Measurements from ENCODE around the gene FREM3. TPM values are rescaled to one million over a fixed set of nuclear protein-coding genes. Genes with fewer than 3 reads are reported as not detected.

FREM3 gene
- total RNA-seq, 1 donor from 2014 or later, result not detected

DNA sequence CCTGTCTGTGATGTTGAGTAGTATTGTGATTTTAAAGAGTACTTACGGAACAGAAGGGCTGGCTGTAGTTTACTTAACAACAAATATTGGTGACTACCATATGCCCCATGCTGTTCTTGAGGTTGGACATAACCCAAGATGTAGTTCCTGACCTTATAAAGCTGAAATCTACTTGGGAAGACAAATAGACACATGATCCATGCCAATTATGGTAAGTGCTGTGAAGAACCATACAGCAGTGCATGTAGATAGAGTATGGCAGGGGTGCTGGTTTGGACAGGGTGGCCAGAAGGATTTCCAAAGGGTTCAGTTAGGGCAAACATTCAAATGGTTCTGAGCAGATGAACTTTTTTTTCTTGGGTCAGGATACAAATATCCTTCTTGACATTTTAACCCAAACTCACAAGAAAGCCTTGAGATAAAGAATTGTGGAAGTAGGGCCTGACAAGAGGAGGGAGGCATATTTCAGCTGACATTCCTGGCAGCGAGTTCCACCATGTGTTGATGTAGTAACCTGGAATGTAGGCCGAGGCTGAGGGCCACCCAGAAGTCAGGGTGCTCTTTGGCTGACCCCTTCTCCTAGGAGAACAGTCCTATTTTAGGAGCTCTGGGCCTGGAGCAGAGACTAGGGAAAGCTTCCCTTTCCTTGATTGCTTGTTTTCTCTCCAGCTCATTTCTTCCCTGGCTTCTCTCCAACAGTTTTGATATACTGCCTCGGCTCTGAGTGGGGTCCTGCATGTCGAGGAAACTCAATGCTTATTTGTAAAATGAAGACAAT lies 74.2 kb downstream of the FREM3 start:
- TF ChIP-seq, protein P1, sequence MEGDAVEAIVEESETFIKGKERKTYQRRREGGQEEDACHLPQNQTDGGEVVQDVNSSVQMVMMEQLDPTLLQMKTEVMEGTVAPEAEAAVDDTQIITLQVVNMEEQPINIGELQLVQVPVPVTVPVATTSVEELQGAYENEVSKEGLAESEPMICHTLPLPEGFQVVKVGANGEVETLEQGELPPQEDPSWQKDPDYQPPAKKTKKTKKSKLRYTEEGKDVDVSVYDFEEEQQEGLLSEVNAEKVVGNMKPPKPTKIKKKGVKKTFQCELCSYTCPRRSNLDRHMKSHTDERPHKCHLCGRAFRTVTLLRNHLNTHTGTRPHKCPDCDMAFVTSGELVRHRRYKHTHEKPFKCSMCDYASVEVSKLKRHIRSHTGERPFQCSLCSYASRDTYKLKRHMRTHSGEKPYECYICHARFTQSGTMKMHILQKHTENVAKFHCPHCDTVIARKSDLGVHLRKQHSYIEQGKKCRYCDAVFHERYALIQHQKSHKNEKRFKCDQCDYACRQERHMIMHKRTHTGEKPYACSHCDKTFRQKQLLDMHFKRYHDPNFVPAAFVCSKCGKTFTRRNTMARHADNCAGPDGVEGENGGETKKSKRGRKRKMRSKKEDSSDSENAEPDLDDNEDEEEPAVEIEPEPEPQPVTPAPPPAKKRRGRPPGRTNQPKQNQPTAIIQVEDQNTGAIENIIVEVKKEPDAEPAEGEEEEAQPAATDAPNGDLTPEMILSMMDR (IDR thresholded peaks at IDR 0.05), result no peak
- TF ChIP-seq POLR2A (IDR thresholded peaks at IDR 0.05), result no peak
- no peak for TF ChIP-seq POLR2AphosphoS5 (IDR thresholded peaks at IDR 0.05; ENCODE audit: insufficient read depth in 1 of 2, low read depth in 1 of 2)
- Histone ChIP-seq H3K36me3 (no peaks in the 10 kb centered on the region), H3K27me3 (no peaks in the 10 kb centered on the region), H3K4me3 (no peak overlapping the region), H3K27ac (no peak overlapping the region), H3K9me3 (no peaks in the 10 kb centered on the region), H3K4me1 (peaks cover 9% of the 10 kb centered on the region)
- intact Hi-C loops (cut with DNase I), result no loop called here
- DNase-seq (ENCODE audit: extremely low spot score in 2 of 2), result no peak

DNA sequence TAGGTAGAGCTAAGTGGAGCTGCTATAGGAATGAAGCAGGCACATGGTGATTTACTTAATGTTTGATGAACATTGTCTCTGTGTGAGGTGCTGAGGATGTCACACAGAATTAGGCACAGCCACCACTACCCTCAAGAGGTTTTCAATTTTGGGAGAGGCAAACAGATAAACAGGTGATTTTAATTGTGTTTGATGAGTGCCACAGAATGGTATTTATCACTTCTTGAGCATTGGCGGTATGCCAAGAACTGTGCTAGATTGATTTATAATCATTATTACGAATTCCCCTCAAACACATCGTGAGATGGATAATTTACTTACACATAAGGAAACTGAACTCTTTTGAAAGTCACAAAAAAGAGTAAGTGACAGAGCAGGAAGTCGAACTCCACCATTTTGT lies 74.8 kb downstream of the FREM3 start:
- Histone ChIP-seq H3K9me3 (no peaks in the 10 kb centered on the region), H3K27ac (no peak overlapping the region), H3K36me3 (no peaks in the 10 kb centered on the region), H3K27me3 (no peaks in the 10 kb centered on the region), H3K4me3 (no peak overlapping the region), H3K4me1 (peaks cover 9% of the 10 kb centered on the region)
- DNase-seq (ENCODE audit: extremely low spot score in 2 of 2), result no peak
- TF ChIP-seq, protein P1 (IDR thresholded peaks at IDR 0.05), result no peak
- TF ChIP-seq POLR2AphosphoS5 (IDR thresholded peaks at IDR 0.05; ENCODE audit: insufficient read depth in 1 of 2, low read depth in 1 of 2), result no peak
- no peak for TF ChIP-seq POLR2A (IDR thresholded peaks at IDR 0.05)
- intact Hi-C loops (cut with DNase I), result no loop called here

DNA sequence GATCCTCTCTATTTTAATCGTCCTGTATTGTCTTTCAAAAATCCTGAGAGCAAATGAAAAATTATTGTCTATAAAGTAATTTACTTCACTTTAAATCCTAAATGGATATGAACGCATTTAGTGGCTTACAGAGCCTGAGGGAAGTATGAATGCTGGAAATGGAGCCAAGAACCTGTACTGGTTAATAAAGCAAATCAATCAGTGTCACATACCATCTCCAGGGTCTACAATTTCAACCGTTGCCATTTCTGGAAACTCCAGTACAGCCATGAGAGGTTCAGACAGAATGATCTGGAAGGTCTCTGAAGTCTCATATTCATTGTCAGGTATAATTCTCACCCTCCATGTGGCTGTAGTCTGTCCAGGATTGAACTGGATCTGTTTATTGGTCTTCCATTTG lies 76.6 kb downstream of the FREM3 start:
- Histone ChIP-seq H3K36me3 (no peaks in the 10 kb centered on the region), H3K9me3 (no peaks in the 10 kb centered on the region), H3K4me3 (no peak overlapping the region), H3K27me3 (no peaks in the 10 kb centered on the region), H3K27ac (no peak overlapping the region), H3K4me1 (peaks cover 9% of the 10 kb centered on the region)
- intact Hi-C loops (cut with DNase I), result no loop called here
- DNase-seq (ENCODE audit: extremely low spot score in 2 of 2), result no peak
- no peak for TF ChIP-seq POLR2A (IDR thresholded peaks at IDR 0.05)
- TF ChIP-seq, protein P1 (IDR thresholded peaks at IDR 0.05), result no peak
- TF ChIP-seq POLR2AphosphoS5 (IDR thresholded peaks at IDR 0.05; ENCODE audit: insufficient read depth in 1 of 2, low read depth in 1 of 2), result no peak

DNA sequence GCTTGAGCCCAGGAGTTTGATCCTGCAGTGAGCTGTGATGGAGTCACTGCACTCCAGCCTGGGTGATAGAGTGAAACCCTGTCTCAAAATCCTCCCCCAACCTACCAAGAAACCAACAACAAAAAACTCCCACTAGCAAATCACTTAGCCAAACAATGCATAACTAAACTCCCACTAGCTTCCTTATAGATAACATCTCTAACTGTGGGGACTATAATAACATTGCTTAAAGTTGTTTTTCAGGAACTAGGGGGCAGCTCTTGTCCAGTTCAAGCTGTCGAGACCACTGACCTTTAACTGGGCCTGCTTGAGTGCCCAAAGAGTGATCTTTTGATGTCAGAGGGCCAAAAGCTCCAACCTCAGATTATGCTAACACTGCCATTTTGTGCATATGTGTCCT lies 81.7 kb downstream of the FREM3 start:
- no peaks in the 10 kb centered on the region for H3K27me3 ChIP-seq
- DNase-seq (ENCODE audit: extremely low spot score in 2 of 2), result no peak
- no peaks in the 10 kb centered on the region for H3K9me3 ChIP-seq
- no peaks in the 10 kb centered on the region for H3K36me3 ChIP-seq
- H3K4me3 ChIP-seq, result no peak overlapping the region
- no peak overlapping the region for H3K27ac ChIP-seq
- no peaks in the 10 kb centered on the region for H3K4me1 ChIP-seq
- intact Hi-C loops (cut with DNase I), result no loop called here
- TF ChIP-seq, protein P1 (IDR thresholded peaks at IDR 0.05), result no peak
- TF ChIP-seq POLR2AphosphoS5 (IDR thresholded peaks at IDR 0.05; ENCODE audit: insufficient read depth in 1 of 2, low read depth in 1 of 2) (no peak), POLR2A (IDR thresholded peaks at IDR 0.05) (no peak)

DNA sequence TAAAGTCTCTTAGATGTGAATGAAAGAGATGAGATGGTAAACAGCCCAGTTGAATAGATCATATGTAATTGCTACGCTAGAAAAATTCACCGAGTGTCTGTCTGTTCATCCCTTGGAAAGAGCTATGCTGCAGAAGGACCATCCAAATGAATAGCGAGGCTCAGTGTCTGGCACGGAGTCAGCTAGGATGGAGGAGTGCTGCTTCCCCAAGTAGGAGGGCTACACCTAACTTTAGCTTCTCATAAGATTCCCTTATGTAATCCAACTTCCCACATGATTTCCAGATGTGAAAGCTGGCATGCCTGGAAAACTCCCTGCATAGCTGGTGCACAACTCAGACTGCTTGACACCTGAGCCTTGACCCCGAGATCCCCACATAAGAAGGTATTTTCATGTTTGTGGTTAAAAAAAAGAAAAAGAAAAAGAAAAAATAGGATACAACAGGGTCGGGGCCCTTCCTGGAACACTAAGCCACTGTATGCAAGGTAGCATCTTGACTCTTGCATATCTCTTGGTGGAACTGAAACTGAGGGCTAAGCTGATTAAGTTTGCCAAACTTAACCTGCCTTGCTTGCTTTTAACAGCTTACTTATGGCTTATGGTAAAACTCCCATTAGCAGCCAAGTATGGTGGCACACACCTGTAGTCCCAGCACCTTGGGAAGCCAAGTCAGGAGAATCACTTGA lies 82.3 kb downstream of the FREM3 start:
- Histone ChIP-seq H3K36me3 (no peaks in the 10 kb centered on the region), H3K4me1 (no peaks in the 10 kb centered on the region), H3K9me3 (no peaks in the 10 kb centered on the region), H3K27me3 (no peaks in the 10 kb centered on the region), H3K27ac (no peak overlapping the region), H3K4me3 (no peak overlapping the region)
- no peak for DNase-seq (ENCODE audit: extremely low spot score in 2 of 2)
- TF ChIP-seq, protein P1 (IDR thresholded peaks at IDR 0.05), result no peak
- TF ChIP-seq POLR2A (IDR thresholded peaks at IDR 0.05), result no peak
- TF ChIP-seq POLR2AphosphoS5 (IDR thresholded peaks at IDR 0.05; ENCODE audit: insufficient read depth in 1 of 2, low read depth in 1 of 2), result no peak
- intact Hi-C loops (cut with DNase I), result no loop called here

Measured in vagina (tissue), 2 donors.